Keratinocyte (primary cell): ENCODE results near the gene DISC1. TPM values are rescaled to one million over a fixed set of nuclear protein-coding genes. Genes with fewer than 3 reads are reported as not detected.
"Not testable (repeated sequence)": the region's sequence is repeated elsewhere in the genome, so short reads cannot be mapped to it uniquely, and the experiment has no call there.

ENCODE experiments used
- DNase-seq: peaks from one replicate; pipeline ENCODE4 v3.0.0-alpha.2; 2011; ENCODE audit warnings: low read depth, missing footprints, low spot score
- FAIRE-seq: peaks from 2 replicates; lab custom pipeline; 2011; peaks lifted over from hg19 to GRCh38; lab: Jason Lieb, UNC
- H2AFZ ChIP-seq: 2 replicates; pipeline ENCODE4 v1.6.0; 2012; ENCODE audit warnings: low read length, control low read depth, inconsistent platforms; ENCODE audit not compliant: control insufficient read depth
- H3K27ac ChIP-seq: 2 replicates; pipeline ENCODE4 v1.5.1; 2011; ENCODE audit warnings: low read length; ENCODE audit not compliant: control insufficient read depth, insufficient read depth
- H3K27me3 ChIP-seq: 3 replicates; pipeline ENCODE4 v1.6.0; 2011; ENCODE audit warnings: low read length; ENCODE audit not compliant: control insufficient read depth, insufficient read depth; ENCODE audit errors: extremely low read depth
- H3K36me3 ChIP-seq, 2 experiments: 2 replicates in 1 of 2; 3 replicates in 1 of 2; pipeline ENCODE4 v1.5.1; 2011; ENCODE audit warnings: low read length in 2 of 2, mild to moderate bottlenecking in 1 of 2; ENCODE audit not compliant: control insufficient read depth in 2 of 2, insufficient read depth in 2 of 2; ENCODE audit errors: extremely low read depth in 1 of 2
- H3K4me1 ChIP-seq: 3 replicates; pipeline ENCODE4 v1.5.1; 2011; ENCODE audit warnings: low read length; ENCODE audit not compliant: control insufficient read depth, insufficient read depth; ENCODE audit errors: extremely low read depth
- H3K4me2 ChIP-seq: 3 replicates; pipeline ENCODE4 v1.6.0; 2011; ENCODE audit warnings: low read depth, low read length; ENCODE audit not compliant: control insufficient read depth, insufficient read depth; ENCODE audit errors: extremely low read depth
- H3K4me3 ChIP-seq, 3 experiments: fragments of 200-600 bp in 1 of 3; sonication (generic) in 1 of 3; 2 replicates in 2 of 3; 3 replicates in 1 of 3; pipeline ENCODE4 v1.5.1; 2011 to 2016; ENCODE audit warnings: low read length in 3 of 3, mild to moderate bottlenecking in 3 of 3, control low read depth in 2 of 3, inconsistent platforms in 1 of 3, low read depth in 1 of 3, mixed read lengths in 1 of 3, mixed run types in 1 of 3, moderate library complexity in 1 of 3; ENCODE audit not compliant: control insufficient read depth in 2 of 3, insufficient read depth in 2 of 3; ENCODE audit errors: extremely low read depth in 1 of 3
- H3K79me2 ChIP-seq: 2 replicates; pipeline ENCODE4 v1.6.0; 2012; ENCODE audit warnings: low read length; ENCODE audit not compliant: control insufficient read depth, insufficient read depth
- H3K9ac ChIP-seq: 3 replicates; pipeline ENCODE4 v1.6.0; 2011; ENCODE audit warnings: low read length; ENCODE audit not compliant: control insufficient read depth, insufficient read depth; ENCODE audit errors: extremely low read depth
- H3K9me1 ChIP-seq: 3 replicates; pipeline ENCODE4 v1.6.0; 2011; ENCODE audit warnings: low read length; ENCODE audit not compliant: control insufficient read depth, insufficient read depth; ENCODE audit errors: extremely low read depth
- H3K9me3 ChIP-seq: 2 replicates; pipeline ENCODE4 v1.5.1; 2012; ENCODE audit warnings: low read depth, low read length; ENCODE audit not compliant: control insufficient read depth
- H4K20me1 ChIP-seq: 3 replicates; pipeline ENCODE4 v1.6.0; 2011; ENCODE audit warnings: low read length; ENCODE audit not compliant: control insufficient read depth, insufficient read depth; ENCODE audit errors: extremely low read depth
- CTCF ChIP-seq, 3 experiments: IDR thresholded peaks in 1 of 3; conservative IDR thresholded peaks in 1 of 3; optimal IDR thresholded peaks in 1 of 3; 2 replicates in 2 of 3; 3 replicates in 1 of 3; pipeline versions ENCODE3 to v1.5.1; 2011; ENCODE audit warnings: low read length in 3 of 3, mild to moderate bottlenecking in 3 of 3, moderate library complexity in 2 of 3, control low read depth in 1 of 3, inconsistent platforms in 1 of 3; ENCODE audit not compliant: insufficient read depth in 2 of 3; ENCODE audit errors: extremely low read depth in 1 of 3
- EZH2 ChIP-seq: IDR thresholded peaks from one replicate; pipeline ENCODE4 v1.6.1; 2012; ENCODE audit warnings: inconsistent platforms, mild to moderate bottlenecking, low read length, moderate library complexity
- dilution Hi-C: fragments of 300-500 bp; cut with MboI; formaldehyde crosslinking; loops from one replicate; pipeline ENCODE4 v1.7.0; 2020; ENCODE audit warnings: low sequenced_read_pairs; ENCODE audit not compliant: extremely low pct_ligation_motif_present
- polyA plus RNA-seq, 5 experiments: library from polyadenylated mRNA; depleted of rRNA in 3 of 5; stranded (reverse) in 3 of 5; stranded (forward) in 1 of 5; unstranded in 1 of 5; fragments of >200 nt; gene quantifications; 1 replicate in 1 of 5; 2 replicates in 3 of 5; 3 replicates in 1 of 5; pipeline versions ENCODE4 v1.2.1 to v1.2.3, GENCODE V29; 2011 to 2012; ENCODE audit warnings: missing spikeins in 2 of 5, low read depth in 1 of 5, low replicate concordance in 1 of 5

The DISC1 gene
- polyA plus RNA-seq, 1 donor (not counting 4 experiments of a cell fraction or from before 2014, with no cell fraction given) = 0.47 TPM

DNA sequence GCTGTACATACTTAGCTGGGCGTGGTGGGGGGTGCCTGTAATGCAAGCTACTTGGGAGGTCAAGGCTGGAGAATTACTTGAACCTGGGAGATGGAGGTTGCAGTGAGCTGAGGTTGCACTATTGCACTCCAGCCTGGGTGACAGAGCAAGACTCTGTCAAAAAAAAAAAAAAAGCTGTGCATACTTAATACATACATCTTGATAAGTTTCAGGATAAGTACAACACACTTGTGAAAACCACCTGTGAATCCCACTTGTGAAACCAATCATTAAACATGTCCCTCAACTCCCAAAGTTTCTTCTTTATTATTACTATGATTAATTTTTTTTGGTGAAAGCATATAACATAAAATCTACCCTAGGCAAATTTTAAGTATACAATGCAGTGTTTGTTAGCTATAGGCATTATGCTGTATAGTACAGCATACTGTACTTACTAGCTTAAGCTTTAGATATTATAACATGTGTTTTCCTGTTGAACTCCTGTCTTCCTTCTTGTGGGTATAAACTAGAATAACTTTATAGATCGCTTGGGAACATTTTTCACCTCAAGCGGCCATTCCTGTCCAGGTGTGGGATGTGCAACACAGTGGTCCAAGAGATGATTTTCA, 41.4 kb downstream of the DISC1 start:
- no peak overlapping the region for H2AFZ ChIP-seq
- H3K79me2 ChIP-seq = no peaks in the 10 kb centered on the region
- no peaks in the 10 kb centered on the region for H3K4me1 ChIP-seq
- dilution Hi-C loops = no loop called here
- no peak overlapping the region for H3K4me3 ChIP-seq
- H3K9me3 ChIP-seq = no peaks in the 10 kb centered on the region
- H3K36me3 ChIP-seq = no peaks in the 10 kb centered on the region
- no peak for FAIRE-seq
- no peak overlapping the region for H3K9ac ChIP-seq
- DNase-seq = no peak
- H3K27me3 ChIP-seq = no peaks in the 10 kb centered on the region
- TF ChIP-seq CTCF (optimal IDR thresholded peaks at IDR 0.05 in 1 of 3, IDR thresholded peaks at IDR 0.05 in 1 of 3, conservative IDR thresholded peaks at IDR 0.05 in 1 of 3; ENCODE audit: extremely low read depth in 1 of 3, insufficient read depth in 2 of 3, low read length in 3 of 3) (no peak), EZH2 (no peak)
- H3K27ac ChIP-seq = no peak overlapping the region
- no peak overlapping the region for H3K4me2 ChIP-seq
- no peaks in the 10 kb centered on the region for H4K20me1 ChIP-seq
- no peaks in the 10 kb centered on the region for H3K9me1 ChIP-seq

DNA sequence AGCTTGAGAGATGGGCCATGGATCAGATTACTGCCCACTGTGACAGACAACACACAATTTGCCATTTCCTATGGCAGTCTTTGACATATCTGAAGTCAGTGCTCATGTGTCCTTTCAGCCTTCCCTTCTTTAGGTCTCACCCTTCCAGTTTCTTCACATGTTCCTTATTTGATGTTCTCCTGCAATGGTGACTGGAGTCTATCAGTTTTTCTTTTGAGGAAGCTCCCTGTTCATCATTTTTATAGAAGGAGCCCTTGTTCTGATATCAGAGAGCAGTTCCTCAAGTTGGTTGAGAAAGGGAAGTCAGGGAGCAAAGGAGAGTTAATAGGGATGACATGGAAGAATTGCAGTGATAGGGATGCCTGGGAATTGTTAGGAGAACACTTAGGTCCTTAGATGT, 42.2 kb downstream of the DISC1 start:
- no peaks in the 10 kb centered on the region for H3K36me3 ChIP-seq
- no peaks in the 10 kb centered on the region for H3K9me3 ChIP-seq
- H3K27me3 ChIP-seq = no peaks in the 10 kb centered on the region
- DNase-seq (no peak), FAIRE-seq (no peak)
- H3K9ac ChIP-seq = no peak overlapping the region
- dilution Hi-C loops = no loop called here
- TF ChIP-seq CTCF (optimal IDR thresholded peaks at IDR 0.05 in 1 of 3, IDR thresholded peaks at IDR 0.05 in 1 of 3, conservative IDR thresholded peaks at IDR 0.05 in 1 of 3; ENCODE audit: extremely low read depth in 1 of 3, insufficient read depth in 2 of 3, low read length in 3 of 3) = no peak
- no peak for TF ChIP-seq EZH2
- no peaks in the 10 kb centered on the region for H3K9me1 ChIP-seq
- no peak overlapping the region for H3K27ac ChIP-seq
- H3K4me1 ChIP-seq = no peaks in the 10 kb centered on the region
- H4K20me1 ChIP-seq = no peaks in the 10 kb centered on the region
- no peak overlapping the region for H2AFZ ChIP-seq
- H3K79me2 ChIP-seq = no peaks in the 10 kb centered on the region
- H3K4me2 ChIP-seq = no peak overlapping the region
- H3K4me3 ChIP-seq = no peak overlapping the region

DNA sequence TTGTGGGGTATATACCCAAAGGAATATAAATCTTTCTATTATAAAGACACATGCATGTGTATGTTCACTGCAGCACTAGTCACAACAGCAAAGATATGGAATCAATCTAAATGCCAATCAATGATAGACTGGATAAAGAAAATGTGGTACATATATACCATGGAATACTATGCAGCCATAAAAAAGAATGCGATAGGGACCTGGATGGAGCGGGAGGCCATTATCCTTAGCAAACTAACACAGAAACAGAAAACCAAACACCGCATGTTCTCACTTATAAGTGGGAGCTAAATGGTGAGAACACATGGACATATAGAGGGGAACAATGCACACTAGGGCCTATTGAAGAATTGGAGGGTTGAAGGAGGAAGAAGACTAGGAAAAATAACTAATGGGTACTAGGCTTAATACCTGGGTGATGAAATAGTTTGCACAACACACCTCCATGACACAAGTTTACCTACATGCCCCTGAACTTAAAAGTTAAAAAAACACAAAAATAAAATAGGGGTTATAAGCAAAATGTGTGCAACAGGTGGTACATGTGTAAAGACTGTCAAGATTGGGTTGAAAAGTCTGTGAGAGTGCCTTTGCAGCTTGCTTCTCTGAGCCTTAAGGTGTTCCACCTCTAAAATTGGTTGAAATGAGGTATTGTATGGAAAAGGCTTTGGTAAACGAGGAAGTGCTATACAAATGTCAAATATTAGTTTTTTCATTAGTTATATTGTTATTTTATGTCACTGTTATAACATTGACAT, 43.5 kb downstream of the DISC1 start:
- H2AFZ ChIP-seq, H3K9me3 ChIP-seq, dilution Hi-C loops, H3K9me1 ChIP-seq, H4K20me1 ChIP-seq, H3K4me1 ChIP-seq, H3K27ac ChIP-seq, FAIRE-seq, H3K9ac ChIP-seq, H3K79me2 ChIP-seq, H3K4me2 ChIP-seq, H3K27me3 ChIP-seq, H3K4me3 ChIP-seq, DNase-seq, H3K36me3 ChIP-seq: not testable (repeated sequence)
